HepG2 (cell line): ENCODE measurements around the gene TMEM187. TPM values are rescaled to one million over a fixed set of nuclear protein-coding genes. Genes with fewer than 3 reads are reported as not detected.

Experiments
- AGO1 ChIP-seq: fragments of 200-400 bp; formaldehyde crosslinking; IDR thresholded peaks from 2 replicates; pipeline ENCODE4 v1.6.1; 2017; ENCODE audit warnings: mild to moderate bottlenecking, low read depth, low read length, moderate library complexity; ENCODE audit not compliant: poor library complexity, severe bottlenecking
- ELF1 ChIP-seq: sonication (generic); formaldehyde crosslinking; IDR thresholded peaks from 2 replicates; pipeline ENCODE4 v1.4.0; 2020; ENCODE audit warnings: missing genetic modification reagents
- FOXM1 ChIP-seq: sonication (generic); formaldehyde crosslinking; IDR thresholded peaks from 2 replicates; pipeline ENCODE4 v1.5.0; 2020; ENCODE audit warnings: missing genetic modification reagents
- FOXP4 ChIP-seq: sonication (generic); formaldehyde crosslinking; IDR thresholded peaks from 2 replicates; pipeline ENCODE4 v1.4.0; 2020; ENCODE audit warnings: missing genetic modification reagents
- MEIS1 ChIP-seq: sonication (generic); formaldehyde crosslinking; IDR thresholded peaks from 2 replicates; pipeline ENCODE4 v1.9.0; 2021; ENCODE audit warnings: mild to moderate bottlenecking, missing genetic modification reagents, moderate library complexity, borderline replicate concordance
- NFYC ChIP-seq: IDR thresholded peaks from 2 replicates; pipeline ENCODE4 v1.6.1; 2016; ENCODE audit warnings: missing genetic modification reagents, missing compliant biosample characterization
- NR2C2 ChIP-seq: sonication (generic); formaldehyde crosslinking; IDR thresholded peaks from 2 replicates; pipeline ENCODE4 v1.4.0; 2020; ENCODE audit warnings: missing genetic modification reagents, mild to moderate bottlenecking, moderate library complexity, borderline replicate concordance
- PAWR ChIP-seq: sonication (generic); formaldehyde crosslinking; IDR thresholded peaks from 2 replicates; pipeline ENCODE4 v1.4.0; 2020; ENCODE audit warnings: missing genetic modification reagents, mild to moderate bottlenecking, borderline replicate concordance
- SKI ChIP-seq: fragments of 450-650 bp; IDR thresholded peaks from one replicate; pipeline ENCODE4 v1.6.1; 2018; ENCODE audit warnings: mild to moderate bottlenecking; ENCODE audit not compliant: partially characterized antibody
- TCF7 ChIP-seq: sonication (generic); IDR thresholded peaks from 2 replicates; pipeline ENCODE4 v1.6.1; 2016; ENCODE audit warnings: antibody characterized with exemption, low read depth
- ZNF230 ChIP-seq: sonication (generic); formaldehyde crosslinking; IDR thresholded peaks from 2 replicates; pipeline ENCODE4 v1.4.0; 2020; ENCODE audit warnings: mild to moderate bottlenecking, missing genetic modification reagents
- ZNF44 ChIP-seq: sonication (generic); formaldehyde crosslinking; IDR thresholded peaks from 2 replicates; pipeline ENCODE4 v1.5.1; 2020; ENCODE audit warnings: mild to moderate bottlenecking, missing genetic modification reagents
- ZNF441 ChIP-seq: sonication (generic); formaldehyde crosslinking; IDR thresholded peaks from 2 replicates; pipeline ENCODE4 v1.7.0; 2021; ENCODE audit warnings: missing genetic modification reagents, borderline replicate concordance
- ZNF460 ChIP-seq: sonication (generic); formaldehyde crosslinking; IDR thresholded peaks from 2 replicates; pipeline ENCODE4 v1.5.1; 2020; ENCODE audit warnings: missing genetic modification reagents, mild to moderate bottlenecking, borderline replicate concordance
- ZNF510 ChIP-seq: sonication (generic); formaldehyde crosslinking; IDR thresholded peaks from 2 replicates; pipeline ENCODE4 v1.4.0; 2020; ENCODE audit warnings: low read depth, mild to moderate bottlenecking, missing genetic modification reagents
- ZNF670 ChIP-seq: sonication (generic); formaldehyde crosslinking; IDR thresholded peaks from 2 replicates; pipeline ENCODE4 v1.8.0; 2022; ENCODE audit warnings: mild to moderate bottlenecking, missing genetic modification reagents, borderline replicate concordance
- ZNF672 ChIP-seq: sonication (generic); formaldehyde crosslinking; IDR thresholded peaks from 2 replicates; pipeline ENCODE4 v1.8.1; 2022; ENCODE audit warnings: missing genetic modification reagents
- polyA plus RNA-seq, 8 experiments: library from polyadenylated mRNA; depleted of rRNA in 3 of 8; stranded (reverse) in 7 of 8; unstranded in 1 of 8; fragments of >200 nt; fragmentation: Illumina TruSeq in 4 of 8; extraction: Trizol in 4 of 8; gene quantifications; 2 replicates each; pipeline versions ENCODE4 v1.2.1 to v1.2.3, GENCODE V29; 2011 to 2016; ENCODE audit warnings: low read depth in 4 of 8, missing spikeins in 1 of 8, mixed read lengths in 1 of 8; ENCODE audit not compliant: insufficient read depth in 1 of 8
- total RNA-seq, 5 experiments: library from RNA; depleted of rRNA; stranded (reverse); fragments of >200 nt; fragmentation: Illumina TruSeq; extraction: Trizol; gene quantifications; 2 replicates each; pipeline ENCODE4 v1.2.3, GENCODE V29; 2016; ENCODE audit warnings: low read depth in 1 of 5
- TF ChIP-seq, protein P1 (sequence below): sonication (generic); formaldehyde crosslinking; IDR thresholded peaks from 2 replicates; pipeline ENCODE4 v1.4.0; 2020; ENCODE audit warnings: low read depth, mild to moderate bottlenecking, missing genetic modification reagents
- TF ChIP-seq, protein P2 (sequence below): sonication (generic); formaldehyde crosslinking; IDR thresholded peaks from 2 replicates; pipeline ENCODE4 v1.5.0; 2020; ENCODE audit warnings: mild to moderate bottlenecking, missing genetic modification reagents
- TF ChIP-seq, protein P3 (sequence below): sonication (generic); formaldehyde crosslinking; IDR thresholded peaks from 2 replicates; pipeline ENCODE4 v1.4.0; 2020; ENCODE audit warnings: mild to moderate bottlenecking, missing genetic modification reagents, borderline replicate concordance

The TMEM187 gene
- total and polyA plus RNA-seq, 2 of the 13 experiments (the other 11 are each of a cell fraction or from before 2014, with no cell fraction given): 2.2 to 6.2 TPM

GRCh38 chrX:153926858-153927671 is 45.5 kb upstream of the TMEM187 start (continued):
- TF ChIP-seq FOXM1 (CRISPR knock-in tag): no peak
- peak; percentile 16; the same call in 1 of the 2 replicates for TF ChIP-seq TCF7
- TF ChIP-seq, protein P1, sequence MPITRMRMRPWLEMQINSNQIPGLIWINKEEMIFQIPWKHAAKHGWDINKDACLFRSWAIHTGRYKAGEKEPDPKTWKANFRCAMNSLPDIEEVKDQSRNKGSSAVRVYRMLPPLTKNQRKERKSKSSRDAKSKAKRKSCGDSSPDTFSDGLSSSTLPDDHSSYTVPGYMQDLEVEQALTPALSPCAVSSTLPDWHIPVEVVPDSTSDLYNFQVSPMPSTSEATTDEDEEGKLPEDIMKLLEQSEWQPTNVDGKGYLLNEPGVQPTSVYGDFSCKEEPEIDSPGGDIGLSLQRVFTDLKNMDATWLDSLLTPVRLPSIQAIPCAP (CRISPR knock-in tag): no peak
- TF ChIP-seq ZNF672 (CRISPR knock-in tag): no peak
- TF ChIP-seq ZNF44 (CRISPR knock-in tag): no peak
- TF ChIP-seq NR2C2: peak; percentile 50; the same call in 1 of the 2 replicates
- no peak for TF ChIP-seq ZNF510 (CRISPR knock-in tag)
- no peak for TF ChIP-seq ELF1
- TF ChIP-seq, protein P2, sequence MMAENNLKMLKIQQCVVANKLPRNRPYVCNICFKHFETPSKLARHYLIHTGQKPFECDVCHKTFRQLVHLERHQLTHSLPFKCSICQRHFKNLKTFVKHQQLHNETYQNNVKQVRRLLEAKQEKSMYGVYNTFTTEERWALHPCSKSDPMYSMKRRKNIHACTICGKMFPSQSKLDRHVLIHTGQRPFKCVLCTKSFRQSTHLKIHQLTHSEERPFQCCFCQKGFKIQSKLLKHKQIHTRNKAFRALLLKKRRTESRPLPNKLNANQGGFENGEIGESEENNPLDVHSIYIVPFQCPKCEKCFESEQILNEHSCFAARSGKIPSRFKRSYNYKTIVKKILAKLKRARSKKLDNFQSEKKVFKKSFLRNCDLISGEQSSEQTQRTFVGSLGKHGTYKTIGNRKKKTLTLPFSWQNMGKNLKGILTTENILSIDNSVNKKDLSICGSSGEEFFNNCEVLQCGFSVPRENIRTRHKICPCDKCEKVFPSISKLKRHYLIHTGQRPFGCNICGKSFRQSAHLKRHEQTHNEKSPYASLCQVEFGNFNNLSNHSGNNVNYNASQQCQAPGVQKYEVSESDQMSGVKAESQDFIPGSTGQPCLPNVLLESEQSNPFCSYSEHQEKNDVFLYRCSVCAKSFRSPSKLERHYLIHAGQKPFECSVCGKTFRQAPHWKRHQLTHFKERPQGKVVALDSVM (CRISPR knock-in tag): no peak
- no peak for TF ChIP-seq AGO1
- TF ChIP-seq ZNF460 (CRISPR knock-in tag): no peak
- TF ChIP-seq ZNF441 (CRISPR knock-in tag): 0 out of 2 replicates have a peak, but pooled peaks have one; percentile 11
- TF ChIP-seq ZNF230: no peak
- TF ChIP-seq NFYC (CRISPR knock-in tag): no peak
- TF ChIP-seq MEIS1 (CRISPR knock-in tag): no peak
- TF ChIP-seq FOXP4 (CRISPR knock-in tag): peak; percentile 57
- TF ChIP-seq, protein P3, sequence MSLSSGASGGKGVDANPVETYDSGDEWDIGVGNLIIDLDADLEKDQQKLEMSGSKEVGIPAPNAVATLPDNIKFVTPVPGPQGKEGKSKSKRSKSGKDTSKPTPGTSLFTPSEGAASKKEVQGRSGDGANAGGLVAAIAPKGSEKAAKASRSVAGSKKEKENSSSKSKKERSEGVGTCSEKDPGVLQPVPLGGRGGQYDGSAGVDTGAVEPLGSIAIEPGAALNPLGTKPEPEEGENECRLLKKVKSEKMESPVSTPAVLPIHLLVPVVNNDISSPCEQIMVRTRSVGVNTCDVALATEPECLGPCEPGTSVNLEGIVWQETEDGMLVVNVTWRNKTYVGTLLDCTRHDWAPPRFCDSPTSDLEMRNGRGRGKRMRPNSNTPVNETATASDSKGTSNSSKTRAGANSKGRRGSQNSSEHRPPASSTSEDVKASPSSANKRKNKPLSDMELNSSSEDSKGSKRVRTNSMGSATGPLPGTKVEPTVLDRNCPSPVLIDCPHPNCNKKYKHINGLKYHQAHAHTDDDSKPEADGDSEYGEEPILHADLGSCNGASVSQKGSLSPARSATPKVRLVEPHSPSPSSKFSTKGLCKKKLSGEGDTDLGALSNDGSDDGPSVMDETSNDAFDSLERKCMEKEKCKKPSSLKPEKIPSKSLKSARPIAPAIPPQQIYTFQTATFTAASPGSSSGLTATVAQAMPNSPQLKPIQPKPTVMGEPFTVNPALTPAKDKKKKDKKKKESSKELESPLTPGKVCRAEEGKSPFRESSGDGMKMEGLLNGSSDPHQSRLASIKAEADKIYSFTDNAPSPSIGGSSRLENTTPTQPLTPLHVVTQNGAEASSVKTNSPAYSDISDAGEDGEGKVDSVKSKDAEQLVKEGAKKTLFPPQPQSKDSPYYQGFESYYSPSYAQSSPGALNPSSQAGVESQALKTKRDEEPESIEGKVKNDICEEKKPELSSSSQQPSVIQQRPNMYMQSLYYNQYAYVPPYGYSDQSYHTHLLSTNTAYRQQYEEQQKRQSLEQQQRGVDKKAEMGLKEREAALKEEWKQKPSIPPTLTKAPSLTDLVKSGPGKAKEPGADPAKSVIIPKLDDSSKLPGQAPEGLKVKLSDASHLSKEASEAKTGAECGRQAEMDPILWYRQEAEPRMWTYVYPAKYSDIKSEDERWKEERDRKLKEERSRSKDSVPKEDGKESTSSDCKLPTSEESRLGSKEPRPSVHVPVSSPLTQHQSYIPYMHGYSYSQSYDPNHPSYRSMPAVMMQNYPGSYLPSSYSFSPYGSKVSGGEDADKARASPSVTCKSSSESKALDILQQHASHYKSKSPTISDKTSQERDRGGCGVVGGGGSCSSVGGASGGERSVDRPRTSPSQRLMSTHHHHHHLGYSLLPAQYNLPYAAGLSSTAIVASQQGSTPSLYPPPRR (CRISPR knock-in tag): no peak
- no peak for TF ChIP-seq ZNF670
- no peak for TF ChIP-seq PAWR
- no peak for TF ChIP-seq SKI
